ENCODE results near the gene NFIC.
"Not testable (repeated sequence)": the region's sequence is repeated elsewhere in the genome, so short reads cannot be mapped to it uniquely, and the experiment has no call there.

NFIC gene

DNA sequence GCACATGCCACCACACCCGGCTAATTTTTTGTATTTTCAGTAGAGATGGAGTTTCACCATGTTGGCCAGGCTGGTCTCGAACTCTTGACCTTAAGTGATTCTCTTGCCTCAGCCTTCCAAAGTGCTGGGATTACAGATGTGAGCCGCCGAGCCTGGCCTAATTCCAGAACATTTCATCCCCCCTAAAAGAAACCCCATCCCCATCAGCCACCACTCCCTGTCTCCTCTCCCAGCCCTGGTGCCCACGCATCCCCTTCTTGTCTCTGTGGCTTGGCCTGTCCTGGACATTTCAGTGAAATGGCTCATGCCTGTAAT is 63.9 kb downstream of the NFIC start:
- not testable (repeated sequence) for H3K9me3 ChIP-seq (ENCODE audit: low read length); H2AFZ ChIP-seq (ENCODE audit: low read depth, low read length); H3K27me3 ChIP-seq (ENCODE audit: insufficient read depth, low read length); H3K36me3 ChIP-seq (ENCODE audit: insufficient read depth, low read length); H3K4me1 ChIP-seq (ENCODE audit: insufficient read depth, low read length); H3K4me3 ChIP-seq (ENCODE audit: low read length)

DNA sequence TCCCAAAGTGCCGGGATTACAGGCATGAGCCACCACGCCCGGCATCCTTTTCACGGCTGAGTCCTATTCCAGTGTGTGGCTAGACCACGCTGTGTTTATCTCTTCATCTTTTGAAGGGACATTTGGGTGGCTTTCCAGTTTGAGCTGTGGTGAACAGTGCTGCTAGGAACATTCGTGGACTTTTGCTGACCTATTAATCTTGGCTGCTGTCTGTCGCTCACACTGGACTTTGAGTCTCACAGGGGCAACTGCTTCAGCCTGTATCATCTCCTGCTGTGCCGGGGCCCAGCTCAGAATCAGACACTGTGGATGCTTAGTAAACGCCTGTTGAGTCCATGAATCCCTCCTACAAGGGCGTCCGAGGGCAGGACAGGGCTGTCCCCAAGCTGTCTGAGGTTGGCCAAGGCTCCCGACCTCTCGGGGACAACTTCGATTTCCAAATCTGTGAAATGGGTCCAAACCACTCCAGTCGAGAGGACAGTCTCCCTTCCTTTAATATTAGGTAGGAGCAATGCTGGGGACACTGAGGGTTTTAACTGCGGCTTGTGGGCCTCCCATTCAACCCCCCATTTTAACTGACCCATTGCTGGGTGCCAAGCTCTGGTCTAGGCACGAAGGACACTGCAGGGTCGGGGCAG is 65.5 kb downstream of the NFIC start:
- H3K9me3 ChIP-seq (ENCODE audit: low read length), result no peaks in the 10 kb centered on the region
- no peak overlapping the region for H3K4me3 ChIP-seq (ENCODE audit: low read length)
- no peaks in the 10 kb centered on the region for H3K36me3 ChIP-seq (ENCODE audit: insufficient read depth, low read length)
- H3K4me1 ChIP-seq (ENCODE audit: insufficient read depth, low read length), result peaks cover 3% of the 10 kb centered on the region
- H2AFZ ChIP-seq (ENCODE audit: low read depth, low read length), result no peak overlapping the region
- H3K27me3 ChIP-seq (ENCODE audit: insufficient read depth, low read length), result peaks cover 4% of the 10 kb centered on the region

DNA sequence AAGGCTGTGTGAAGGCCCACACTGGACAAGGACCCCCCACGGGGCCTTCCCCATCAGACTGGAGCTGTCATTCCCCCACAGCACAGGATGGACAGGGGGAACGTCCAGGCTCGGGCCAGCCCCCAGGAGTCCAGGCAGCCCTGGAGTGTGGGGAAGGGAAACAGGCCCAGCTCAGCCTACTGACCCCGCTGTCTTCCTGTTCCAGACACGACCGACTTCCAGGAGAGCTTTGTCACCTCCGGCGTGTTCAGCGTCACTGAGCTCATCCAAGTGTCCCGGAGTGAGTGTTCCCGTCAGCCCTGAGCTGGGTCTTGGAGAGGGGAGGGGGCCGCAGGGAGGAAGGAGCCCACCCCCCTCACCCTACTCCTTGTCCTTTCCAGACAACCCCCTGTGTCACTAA is 66.9 kb downstream of the NFIC start:
- no peaks in the 10 kb centered on the region for H3K36me3 ChIP-seq (ENCODE audit: insufficient read depth, low read length)
- no peak overlapping the region for H3K4me3 ChIP-seq (ENCODE audit: low read length)
- peaks cover 3% of the 10 kb centered on the region for H3K4me1 ChIP-seq (ENCODE audit: insufficient read depth, low read length)
- H3K27me3 ChIP-seq (ENCODE audit: insufficient read depth, low read length), result peaks cover 2% of the 10 kb centered on the region
- H2AFZ ChIP-seq (ENCODE audit: low read depth, low read length), result no peak overlapping the region
- H3K9me3 ChIP-seq (ENCODE audit: low read length), result no peaks in the 10 kb centered on the region

DNA sequence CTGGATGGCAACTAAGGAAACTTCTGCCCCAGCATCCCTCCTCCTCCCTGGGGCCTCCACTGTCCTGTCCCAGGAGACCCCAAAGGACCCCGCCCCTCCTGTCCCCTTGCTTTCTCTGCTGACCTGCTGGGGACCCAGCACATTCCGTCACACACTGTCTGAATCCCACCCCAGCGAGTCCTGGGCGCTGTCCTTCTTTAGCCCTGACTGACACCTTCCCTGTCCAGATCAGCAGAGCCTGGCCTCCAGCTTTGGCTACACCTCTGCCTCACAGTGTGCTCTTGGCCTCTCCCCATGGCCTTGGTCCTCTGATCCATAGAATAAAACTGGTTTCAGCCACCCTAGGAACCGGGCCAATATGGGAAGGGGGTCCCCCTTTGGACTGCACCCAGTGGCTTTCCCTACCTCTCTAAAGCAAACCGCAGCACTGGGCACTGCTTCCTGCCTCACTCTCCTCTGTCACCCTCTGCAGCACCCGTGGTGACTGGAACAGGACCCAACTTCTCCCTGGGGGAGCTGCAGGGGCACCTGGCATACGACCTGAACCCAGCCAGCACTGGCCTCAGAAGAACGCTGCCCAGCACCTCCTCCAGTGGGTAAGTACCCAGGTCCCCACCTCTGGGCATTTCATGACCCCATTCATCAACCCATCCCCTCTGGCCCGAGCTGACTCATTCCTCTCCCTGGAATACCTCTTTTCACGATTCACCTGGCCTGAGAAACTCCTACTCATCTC is 67.6 kb downstream of the NFIC start:
- Histone ChIP-seq H2AFZ (ENCODE audit: low read depth, low read length) (no peak overlapping the region), H3K27me3 (ENCODE audit: insufficient read depth, low read length) (no peaks in the 10 kb centered on the region), H3K9me3 (ENCODE audit: low read length) (no peaks in the 10 kb centered on the region), H3K36me3 (ENCODE audit: insufficient read depth, low read length) (no peaks in the 10 kb centered on the region), H3K4me3 (ENCODE audit: low read length) (peak overlapping the region; percentile 73), H3K4me1 (ENCODE audit: insufficient read depth, low read length) (peaks cover 3% of the 10 kb centered on the region)

DNA sequence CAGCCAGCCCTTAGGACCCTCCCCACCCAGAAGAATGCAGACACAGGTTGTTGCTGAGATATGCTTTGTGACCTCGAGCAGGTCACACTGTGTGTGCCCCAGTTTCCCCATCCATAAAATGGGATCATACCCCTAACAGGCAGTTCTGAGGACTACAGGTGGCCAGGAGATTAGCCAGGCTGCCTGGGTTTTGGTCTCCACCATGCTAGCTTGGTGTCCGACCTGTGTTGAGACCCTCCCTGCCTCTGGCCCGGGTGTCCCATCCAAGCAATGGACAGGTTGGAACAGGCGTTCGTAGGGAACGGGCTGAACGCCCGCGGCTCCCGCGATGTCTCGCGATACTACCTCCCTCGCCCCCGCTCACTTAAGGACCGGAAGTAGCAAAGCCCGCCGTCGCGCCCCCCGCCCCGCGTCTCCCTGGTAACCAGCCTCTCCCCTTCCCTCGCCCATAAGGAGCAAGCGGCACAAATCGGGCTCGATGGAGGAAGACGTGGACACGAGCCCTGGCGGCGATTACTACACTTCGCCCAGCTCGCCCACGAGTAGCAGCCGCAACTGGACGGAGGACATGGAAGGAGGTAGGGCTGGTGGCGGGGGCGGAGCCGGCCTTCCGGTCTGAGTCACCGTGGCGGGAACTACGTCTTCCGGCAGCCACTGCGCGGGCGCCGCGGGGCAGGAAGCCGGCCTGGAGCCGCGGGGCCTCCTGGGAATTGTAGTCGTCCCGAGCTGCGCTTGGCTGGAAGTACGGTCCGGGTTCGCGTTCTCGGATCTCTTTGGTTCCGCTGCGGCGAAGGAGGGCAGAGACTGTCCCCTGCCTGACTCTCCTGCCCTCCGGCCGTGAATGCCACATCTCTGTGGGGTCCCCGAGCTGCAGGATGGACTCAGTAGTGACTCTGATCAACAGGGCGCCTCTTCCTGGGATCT is 68.5 kb downstream of the NFIC start:
- peaks cover 3% of the 10 kb centered on the region for H3K4me1 ChIP-seq (ENCODE audit: insufficient read depth, low read length)
- H3K36me3 ChIP-seq (ENCODE audit: insufficient read depth, low read length), result no peaks in the 10 kb centered on the region
- H3K27me3 ChIP-seq (ENCODE audit: insufficient read depth, low read length), result no peaks in the 10 kb centered on the region
- peak overlapping the region; percentile 73 for H3K4me3 ChIP-seq (ENCODE audit: low read length)
- no peaks in the 10 kb centered on the region for H3K9me3 ChIP-seq (ENCODE audit: low read length)
- peak overlapping the region; percentile 69 for H2AFZ ChIP-seq (ENCODE audit: low read depth, low read length)

DNA sequence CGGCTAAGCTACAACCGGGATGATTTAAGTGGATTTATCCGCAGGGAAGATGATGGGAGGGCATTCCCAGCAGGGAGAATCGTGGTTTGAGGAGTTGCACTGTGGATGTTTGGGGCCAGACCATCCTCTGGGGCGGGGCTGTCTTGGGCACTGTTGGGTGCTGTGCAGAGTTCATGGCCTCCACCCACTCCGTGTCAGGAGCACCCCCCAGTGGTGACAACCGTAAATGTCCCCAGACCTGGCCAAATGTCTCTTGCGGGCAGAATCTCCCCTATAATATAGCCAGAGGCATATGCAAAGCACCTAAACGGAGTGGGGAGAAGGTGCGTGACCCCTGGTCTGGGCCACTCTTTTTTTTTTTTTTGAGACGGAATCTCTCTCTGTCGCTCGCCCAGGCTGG is 73.7 kb downstream of the NFIC start:
- peaks cover 16% of the 10 kb centered on the region for H3K4me1 ChIP-seq (ENCODE audit: insufficient read depth, low read length)
- peaks cover 8% of the 10 kb centered on the region for H3K27me3 ChIP-seq (ENCODE audit: insufficient read depth, low read length)
- H3K4me3 ChIP-seq (ENCODE audit: low read length), result no peak overlapping the region
- H3K9me3 ChIP-seq (ENCODE audit: low read length), result no peaks in the 10 kb centered on the region
- H3K36me3 ChIP-seq (ENCODE audit: insufficient read depth, low read length), result no peaks in the 10 kb centered on the region
- H2AFZ ChIP-seq (ENCODE audit: low read depth, low read length), result no peak overlapping the region

DNA sequence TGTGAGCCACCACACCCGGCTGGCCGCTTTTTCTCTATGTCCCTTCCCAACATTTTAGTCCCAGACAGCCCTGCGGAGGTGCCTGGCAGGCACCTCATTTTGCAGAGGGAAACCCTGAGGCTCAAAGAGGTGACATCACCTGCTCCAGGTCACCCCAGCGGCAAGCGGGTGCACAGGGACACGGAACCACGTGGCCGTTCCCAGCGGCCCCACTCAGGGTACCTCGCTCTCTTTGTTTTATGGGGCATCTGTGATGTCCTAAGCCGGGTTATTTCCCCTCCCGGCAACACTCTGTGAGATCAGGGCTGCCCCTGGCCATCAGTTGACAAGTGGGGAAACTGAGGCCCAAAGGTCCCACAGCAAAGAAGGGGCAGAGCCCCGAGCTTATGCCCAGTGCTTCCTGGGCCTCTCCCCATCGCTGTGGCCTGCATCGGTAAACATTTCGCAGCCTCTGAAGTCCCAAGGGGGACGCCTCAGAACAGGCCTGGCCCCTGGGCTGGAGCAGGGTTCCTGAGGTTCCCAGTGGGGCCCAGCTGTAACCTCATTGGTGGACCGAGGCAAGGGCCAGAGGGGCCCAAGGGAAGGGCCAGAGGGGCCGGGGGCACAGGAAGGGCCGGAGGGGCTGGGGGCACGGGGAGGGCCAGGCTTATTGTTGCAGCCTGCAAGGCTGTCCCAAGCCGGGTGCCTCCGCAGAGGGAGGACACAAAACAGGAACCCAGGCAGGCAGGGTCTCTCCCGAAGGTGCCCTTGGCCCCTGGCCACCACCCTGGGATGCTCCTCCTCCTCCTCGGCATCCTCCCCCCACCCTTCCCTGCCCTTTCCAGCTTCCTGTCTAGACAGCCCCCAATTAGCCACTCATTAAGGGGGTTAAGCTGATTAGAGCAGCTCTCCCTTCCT is 75.0 kb downstream of the NFIC start:
- H3K27me3 ChIP-seq (ENCODE audit: insufficient read depth, low read length), result peaks cover 8% of the 10 kb centered on the region
- H3K4me1 ChIP-seq (ENCODE audit: insufficient read depth, low read length), result peaks cover 18% of the 10 kb centered on the region
- H3K9me3 ChIP-seq (ENCODE audit: low read length), result no peaks in the 10 kb centered on the region
- H2AFZ ChIP-seq (ENCODE audit: low read depth, low read length), result no peak overlapping the region
- H3K4me3 ChIP-seq (ENCODE audit: low read length), result no peak overlapping the region
- H3K36me3 ChIP-seq (ENCODE audit: insufficient read depth, low read length), result no peaks in the 10 kb centered on the region

DNA sequence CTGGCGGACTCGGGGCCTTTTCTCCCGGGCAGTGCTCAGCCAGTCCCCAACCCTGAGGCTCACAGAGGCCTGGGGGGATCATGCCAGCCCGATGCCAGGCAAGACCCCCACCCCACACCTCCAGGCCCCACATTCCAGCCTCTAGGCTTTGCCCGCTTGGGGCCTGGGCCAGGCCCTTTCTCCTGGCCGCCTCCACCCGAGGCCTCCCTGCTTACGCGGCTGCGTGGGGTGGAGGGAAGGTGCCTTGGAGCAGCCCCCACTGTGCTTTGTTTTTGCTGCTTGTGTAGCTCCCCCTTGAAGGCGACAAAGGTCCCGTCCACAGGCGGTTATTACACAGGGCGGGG is 75.6 kb downstream of the NFIC start:
- Histone ChIP-seq H3K4me1 (ENCODE audit: insufficient read depth, low read length) (peaks cover 18% of the 10 kb centered on the region), H3K27me3 (ENCODE audit: insufficient read depth, low read length) (peaks cover 8% of the 10 kb centered on the region), H2AFZ (ENCODE audit: low read depth, low read length) (no peak overlapping the region), H3K4me3 (ENCODE audit: low read length) (no peak overlapping the region), H3K36me3 (ENCODE audit: insufficient read depth, low read length) (no peaks in the 10 kb centered on the region), H3K9me3 (ENCODE audit: low read length) (no peaks in the 10 kb centered on the region)

DNA sequence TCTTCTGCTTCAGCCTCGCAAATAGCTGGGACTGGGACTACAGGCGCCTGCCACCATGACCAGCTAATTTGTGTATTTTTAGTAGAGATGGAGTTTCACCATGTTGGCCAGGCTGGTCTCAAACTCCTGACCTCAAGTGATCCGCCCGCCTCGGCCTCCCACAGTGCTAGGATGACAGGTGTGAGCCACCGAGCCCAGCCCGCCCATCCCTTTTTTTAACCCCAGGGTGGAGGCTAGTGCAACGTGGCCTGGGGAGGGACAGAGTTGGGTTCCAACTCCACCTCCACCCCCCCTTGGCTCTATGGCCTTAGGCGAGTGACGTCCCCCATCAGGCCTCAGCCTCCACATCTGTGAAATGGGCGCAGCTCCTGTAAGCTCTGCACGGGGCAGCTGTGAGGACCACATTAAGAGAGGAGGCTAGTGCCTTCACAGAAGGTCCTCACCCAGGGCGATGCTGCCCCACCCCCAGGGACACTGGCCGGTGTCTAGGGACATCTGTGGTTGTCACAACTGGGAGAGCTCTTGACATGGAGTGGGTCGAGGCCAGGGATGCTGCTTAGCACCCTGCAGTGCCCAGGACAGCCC is 76.2 kb downstream of the NFIC start:
- no peaks in the 10 kb centered on the region for H3K36me3 ChIP-seq (ENCODE audit: insufficient read depth, low read length)
- H3K4me1 ChIP-seq (ENCODE audit: insufficient read depth, low read length), result peaks cover 18% of the 10 kb centered on the region
- H3K4me3 ChIP-seq (ENCODE audit: low read length), result no peak overlapping the region
- no peak overlapping the region for H2AFZ ChIP-seq (ENCODE audit: low read depth, low read length)
- no peaks in the 10 kb centered on the region for H3K9me3 ChIP-seq (ENCODE audit: low read length)
- peaks cover 11% of the 10 kb centered on the region for H3K27me3 ChIP-seq (ENCODE audit: insufficient read depth, low read length)

DNA sequence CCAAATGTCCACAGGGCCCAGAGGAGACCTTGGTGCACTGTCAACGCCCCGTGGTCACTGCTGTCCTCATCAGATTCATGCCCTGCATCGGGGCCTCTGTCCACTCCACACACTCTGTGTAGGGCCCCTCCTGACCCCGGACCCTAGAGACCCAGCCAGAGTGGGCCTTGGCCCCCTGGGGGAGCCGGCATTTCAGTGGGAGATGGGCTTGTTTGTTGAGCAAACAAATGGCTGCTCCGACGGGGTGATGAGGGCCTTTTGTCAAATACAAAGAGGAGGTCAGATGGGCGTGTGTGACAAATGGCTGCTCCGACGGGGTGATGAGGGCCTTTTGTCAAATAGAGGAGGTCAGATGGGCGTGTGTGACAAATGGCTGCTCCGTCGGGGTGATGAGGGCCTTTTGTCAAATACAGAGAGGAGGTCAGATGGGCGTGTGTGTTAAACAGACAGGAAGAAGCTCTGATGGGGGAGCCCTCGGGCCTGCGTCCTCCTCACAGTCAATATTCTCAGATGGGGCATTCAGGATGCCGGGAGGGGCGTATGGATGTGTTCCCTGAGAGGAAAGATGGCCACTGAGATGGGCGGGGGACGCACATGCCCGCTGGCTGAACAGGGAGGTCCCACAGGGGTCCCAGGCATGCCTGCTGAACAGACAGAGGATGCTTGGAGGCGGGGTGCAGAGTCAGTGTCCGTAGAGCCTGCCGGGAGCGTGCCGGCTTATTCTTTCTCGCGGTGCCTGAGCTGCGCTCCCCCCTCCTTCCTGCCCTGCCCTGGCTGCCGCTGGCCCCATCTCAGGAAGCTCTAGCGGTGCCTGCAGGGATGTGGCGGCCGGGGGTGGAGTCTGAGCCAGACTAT is 77.7 kb downstream of the NFIC start:
- Histone ChIP-seq H3K4me1 (ENCODE audit: insufficient read depth, low read length) (peaks cover 18% of the 10 kb centered on the region), H3K4me3 (ENCODE audit: low read length) (peak overlapping the region; percentile 2), H3K27me3 (ENCODE audit: insufficient read depth, low read length) (peaks cover 18% of the 10 kb centered on the region), H3K9me3 (ENCODE audit: low read length) (no peaks in the 10 kb centered on the region), H3K36me3 (ENCODE audit: insufficient read depth, low read length) (no peaks in the 10 kb centered on the region), H2AFZ (ENCODE audit: low read depth, low read length) (no peak overlapping the region)

DNA sequence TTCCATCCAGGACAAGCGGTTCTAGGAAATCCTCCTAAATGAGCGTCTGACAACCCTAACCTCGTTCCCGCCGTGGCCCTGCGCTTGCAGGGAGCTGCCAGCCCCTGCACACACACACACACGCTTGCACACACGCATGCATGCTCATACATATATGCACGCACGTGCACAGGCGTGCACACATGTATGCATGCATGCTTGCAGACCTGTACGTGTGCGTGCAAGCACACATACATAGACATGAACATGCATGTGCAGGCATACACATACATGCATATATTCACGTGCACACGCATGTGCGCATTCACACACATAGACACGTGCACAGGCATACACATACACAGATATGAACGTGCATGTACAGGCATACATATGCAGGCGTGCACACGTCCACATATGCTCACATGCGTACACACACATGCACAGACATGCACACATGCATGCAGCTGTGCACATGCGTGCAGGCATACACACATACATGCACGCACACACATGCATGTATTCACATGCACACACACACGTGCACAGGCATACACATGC is 78.4 kb downstream of the NFIC start:
- H3K36me3 ChIP-seq (ENCODE audit: insufficient read depth, low read length), result no peaks in the 10 kb centered on the region
- no peak overlapping the region for H3K4me3 ChIP-seq (ENCODE audit: low read length)
- no peak overlapping the region for H2AFZ ChIP-seq (ENCODE audit: low read depth, low read length)
- H3K9me3 ChIP-seq (ENCODE audit: low read length), result no peaks in the 10 kb centered on the region
- peaks cover 18% of the 10 kb centered on the region for H3K4me1 ChIP-seq (ENCODE audit: insufficient read depth, low read length)
- H3K27me3 ChIP-seq (ENCODE audit: insufficient read depth, low read length), result peaks cover 18% of the 10 kb centered on the region

All from neuron (in vitro differentiated cells).